Astrocyte (in vitro differentiated cells and primary cell): ENCODE data around the gene PRR7. TPM values are rescaled to one million over a fixed set of nuclear protein-coding genes. Genes with fewer than 3 reads are reported as not detected.

Experiments used
- DNase-seq: peaks from one replicate; pipeline ENCODE4 v3.0.0-alpha.2; 2010; ENCODE audit warnings: low read depth
- FAIRE-seq: peaks from 2 replicates; lab custom pipeline; 2011; peaks lifted over from hg19 to GRCh38; lab: Jason Lieb, UNC
- H2AFZ ChIP-seq: 2 replicates; pipeline ENCODE4 v1.6.0; 2012; ENCODE audit warnings: low read depth, low read length, inconsistent platforms
- H3K27ac ChIP-seq: 2 replicates; pipeline ENCODE4 v1.5.1; 2011; ENCODE audit warnings: low read depth, low read length, inconsistent platforms
- H3K27me3 ChIP-seq: 2 replicates; pipeline ENCODE4 v1.6.0; 2011; ENCODE audit warnings: low read length, inconsistent platforms; ENCODE audit not compliant: insufficient read depth
- H3K36me3 ChIP-seq: 2 replicates; pipeline ENCODE4 v1.5.1; 2011; ENCODE audit warnings: low read length, inconsistent platforms; ENCODE audit not compliant: insufficient read depth
- H3K4me1 ChIP-seq: 2 replicates; pipeline ENCODE4 v1.5.1; 2011; ENCODE audit warnings: low read length, inconsistent platforms; ENCODE audit not compliant: insufficient read depth
- H3K4me2 ChIP-seq: 2 replicates; pipeline ENCODE4 v1.6.0; 2012; ENCODE audit warnings: low read length, inconsistent platforms
- H3K4me3 ChIP-seq: 2 replicates; pipeline ENCODE4 v1.5.1; 2011; ENCODE audit warnings: low read depth, mild to moderate bottlenecking, low read length, inconsistent platforms; ENCODE audit not compliant: insufficient read depth
- H3K79me2 ChIP-seq: 2 replicates; pipeline ENCODE4 v1.6.0; 2012; ENCODE audit warnings: mild to moderate bottlenecking, low read length, inconsistent platforms; ENCODE audit not compliant: insufficient read depth
- H3K9ac ChIP-seq: 2 replicates; pipeline ENCODE4 v1.6.0; 2012; ENCODE audit warnings: mild to moderate bottlenecking, low read length, inconsistent platforms
- H3K9me3 ChIP-seq: 2 replicates; pipeline ENCODE4 v1.5.1; 2012; ENCODE audit warnings: low read depth, mild to moderate bottlenecking, low read length, inconsistent platforms; ENCODE audit not compliant: insufficient read depth
- H4K20me1 ChIP-seq: 2 replicates; pipeline ENCODE4 v1.6.0; 2012; ENCODE audit warnings: low read length, inconsistent platforms; ENCODE audit not compliant: insufficient read depth
- H3K27ac Mint-ChIP-seq: one replicate; pipeline ENCODE4 v1.8.0; 2021; ENCODE audit warnings: mild to moderate bottlenecking, mixed read lengths; ENCODE audit not compliant: unreplicated experiment
- H3K27me3 Mint-ChIP-seq: one replicate; pipeline ENCODE4 v1.8.0; 2021; ENCODE audit warnings: low read depth, mixed read lengths; ENCODE audit not compliant: unreplicated experiment
- H3K36me3 Mint-ChIP-seq: one replicate; pipeline ENCODE4 v1.8.0; 2021; ENCODE audit warnings: low read depth, mixed read lengths; ENCODE audit not compliant: unreplicated experiment
- H3K4me1 Mint-ChIP-seq: one replicate; pipeline ENCODE4 v1.8.0; 2021; ENCODE audit warnings: low read depth, mixed read lengths; ENCODE audit not compliant: unreplicated experiment
- H3K4me3 Mint-ChIP-seq: one replicate; pipeline ENCODE4 v1.8.0; 2021; ENCODE audit warnings: mild to moderate bottlenecking, moderate library complexity, mixed read lengths; ENCODE audit not compliant: unreplicated experiment
- H3K9me3 Mint-ChIP-seq: one replicate; pipeline ENCODE4 v1.8.0; 2021; ENCODE audit warnings: mild to moderate bottlenecking, mixed read lengths; ENCODE audit not compliant: unreplicated experiment
- CTCF ChIP-seq: IDR thresholded peaks from 2 replicates; pipeline ENCODE4 v1.5.1; 2011; ENCODE audit warnings: low read depth, mild to moderate bottlenecking, inconsistent platforms, low read length, moderate library complexity; ENCODE audit not compliant: insufficient read depth
- EZH2 ChIP-seq: IDR thresholded peaks from 2 replicates; pipeline ENCODE4 v1.6.1; 2012; ENCODE audit warnings: mild to moderate bottlenecking, low read length, inconsistent platforms; ENCODE audit not compliant: insufficient read depth
- total RNA-seq: library from RNA; stranded (reverse); gene quantifications from 2 replicates; pipeline ENCODE4 v1.2.1, GENCODE V29; 2021

The PRR7 gene
- total RNA-seq, 1 donor from 2014 or later = 9.9 TPM

- H3K27me3 Mint-ChIP-seq = no peaks in the 10 kb centered on the region
- DNase-seq (no peak), FAIRE-seq (no peak)
- Histone ChIP-seq H3K9ac (no peak overlapping the region), H4K20me1 (peaks cover 33% of the 10 kb centered on the region), H3K4me1 (no peaks in the 10 kb centered on the region), H3K27ac (no peak overlapping the region), H3K27me3 (no peaks in the 10 kb centered on the region), H2AFZ (no peak overlapping the region), H3K4me2 (no peak overlapping the region), H3K36me3 (peaks cover 4% of the 10 kb centered on the region), H3K9me3 (no peaks in the 10 kb centered on the region), H3K4me3 (no peak overlapping the region), H3K79me2 (peaks cover 25% of the 10 kb centered on the region)
- TF ChIP-seq CTCF (no peak), EZH2 (no peak)
- H3K9me3 Mint-ChIP-seq = no peaks in the 10 kb centered on the region
- H3K4me1 Mint-ChIP-seq = peaks cover 9% of the 10 kb centered on the region
- H3K4me3 Mint-ChIP-seq = no peak overlapping the region
- H3K27ac Mint-ChIP-seq = no peak overlapping the region
- peaks cover 15% of the 10 kb centered on the region for H3K36me3 Mint-ChIP-seq
Observed at GRCh38 chr5:177432839-177433657, 13.6 kb upstream of the PRR7 start.

DNA sequence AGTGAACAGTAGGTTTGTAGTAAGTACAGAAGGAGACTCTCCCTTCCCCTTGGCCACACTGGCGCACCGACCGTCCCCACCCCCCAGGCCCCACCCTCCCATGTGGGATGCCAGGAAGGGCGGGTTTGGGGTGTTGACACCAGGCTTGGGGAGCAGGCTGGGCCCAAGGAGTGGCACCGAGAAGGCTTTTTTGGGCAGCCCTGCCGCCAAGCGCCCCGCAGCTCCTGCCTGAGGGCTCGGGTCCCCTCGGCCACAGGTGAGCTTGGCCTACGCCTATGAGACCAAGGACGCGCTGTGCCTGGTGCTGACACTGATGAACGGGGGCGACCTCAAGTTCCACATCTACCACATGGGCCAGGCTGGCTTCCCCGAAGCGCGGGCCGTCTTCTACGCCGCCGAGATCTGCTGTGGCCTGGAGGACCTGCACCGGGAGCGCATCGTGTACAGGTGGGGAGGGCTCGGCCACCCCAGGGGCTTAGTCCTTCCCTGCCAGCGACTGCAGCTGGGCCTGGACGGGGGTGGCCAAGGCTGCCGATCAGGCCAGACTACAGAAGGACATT, 12.9 kb upstream of the PRR7 start:
- Mint-ChIP-seq H3K9me3 (no peaks in the 10 kb centered on the region), H3K27ac (no peak overlapping the region), H3K4me3 (no peak overlapping the region), H3K4me1 (peaks cover 9% of the 10 kb centered on the region), H3K27me3 (no peaks in the 10 kb centered on the region), H3K36me3 (peaks cover 16% of the 10 kb centered on the region)
- TF ChIP-seq EZH2 (no peak), CTCF (no peak)
- Histone ChIP-seq H4K20me1 (peaks cover 26% of the 10 kb centered on the region), H3K36me3 (peaks cover 4% of the 10 kb centered on the region), H3K9me3 (no peaks in the 10 kb centered on the region), H3K79me2 (peaks cover 18% of the 10 kb centered on the region), H3K4me2 (no peak overlapping the region), H3K4me1 (no peaks in the 10 kb centered on the region), H3K27ac (no peak overlapping the region), H3K4me3 (no peak overlapping the region), H3K9ac (no peak overlapping the region), H3K27me3 (no peaks in the 10 kb centered on the region), H2AFZ (no peak overlapping the region)
- FAIRE-seq (no peak), DNase-seq (no peak)

DNA sequence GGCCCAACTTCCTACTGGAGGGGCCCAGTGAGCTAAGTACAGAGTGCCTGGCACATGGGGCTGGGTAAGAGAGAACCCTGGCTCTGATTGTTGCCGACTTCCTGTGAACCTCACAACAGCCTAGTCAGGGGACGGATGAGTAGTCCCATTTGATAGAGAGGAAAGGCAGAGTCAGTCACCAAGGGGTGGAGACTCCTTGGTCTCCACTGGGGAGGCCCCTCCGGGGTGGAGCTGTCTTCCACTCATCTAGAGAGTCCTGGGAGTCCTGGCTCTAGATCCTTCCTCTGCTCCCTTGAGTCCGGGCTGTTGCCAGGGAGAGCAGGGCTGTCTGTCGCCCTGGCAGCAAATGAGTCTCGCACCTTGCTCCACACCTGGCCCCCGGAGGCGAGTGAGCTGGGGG, 12.2 kb upstream of the PRR7 start:
- Histone ChIP-seq H3K9ac (no peak overlapping the region), H4K20me1 (peaks cover 20% of the 10 kb centered on the region), H3K4me2 (no peak overlapping the region), H3K27ac (no peak overlapping the region), H3K36me3 (peaks cover 4% of the 10 kb centered on the region), H3K4me3 (no peak overlapping the region), H2AFZ (no peak overlapping the region), H3K27me3 (no peaks in the 10 kb centered on the region), H3K4me1 (no peaks in the 10 kb centered on the region), H3K79me2 (peaks cover 11% of the 10 kb centered on the region), H3K9me3 (no peaks in the 10 kb centered on the region)
- no peak for TF ChIP-seq CTCF
- no peak for TF ChIP-seq EZH2
- DNase-seq (no peak), FAIRE-seq (no peak)
- Mint-ChIP-seq H3K4me1 (peaks cover 3% of the 10 kb centered on the region), H3K27ac (no peak overlapping the region), H3K4me3 (no peak overlapping the region), H3K27me3 (no peaks in the 10 kb centered on the region), H3K9me3 (peaks cover 1% of the 10 kb centered on the region), H3K36me3 (peaks cover 15% of the 10 kb centered on the region)
